Measurements from ENCODE around the gene PTPRN2.
"Not testable (repeated sequence)": the region's sequence is repeated elsewhere in the genome, so short reads cannot be mapped to it uniquely, and the experiment has no call there.

PTPRN2 gene

DNA sequence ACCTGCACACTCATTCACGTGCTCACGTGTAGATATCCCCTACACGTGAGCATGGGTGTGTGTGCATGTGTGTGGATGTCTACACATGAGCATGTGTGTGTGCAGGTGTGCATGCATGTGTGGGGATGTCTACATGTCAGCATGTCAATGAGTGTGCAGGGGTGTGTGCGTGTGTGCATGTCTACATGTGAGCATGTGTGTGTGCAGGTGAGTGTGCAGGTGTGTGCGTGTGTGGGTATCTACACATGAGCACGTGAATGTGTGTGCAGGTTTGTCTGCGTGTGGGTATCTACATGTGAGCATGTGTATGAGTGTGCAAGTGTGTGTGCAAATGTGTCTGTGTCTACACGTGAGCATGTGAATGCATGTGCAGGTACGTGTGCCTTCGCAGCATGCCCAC is 274.8 kb downstream of the PTPRN2 start:
- H3K4me3 ChIP-seq (ENCODE audit: low read depth, low read length), result no peak overlapping the region
- in situ Hi-C loops (cut with HindIII; ENCODE audit: low sequenced_read_pairs), result no loop called here
- TF ChIP-seq, protein P1, sequence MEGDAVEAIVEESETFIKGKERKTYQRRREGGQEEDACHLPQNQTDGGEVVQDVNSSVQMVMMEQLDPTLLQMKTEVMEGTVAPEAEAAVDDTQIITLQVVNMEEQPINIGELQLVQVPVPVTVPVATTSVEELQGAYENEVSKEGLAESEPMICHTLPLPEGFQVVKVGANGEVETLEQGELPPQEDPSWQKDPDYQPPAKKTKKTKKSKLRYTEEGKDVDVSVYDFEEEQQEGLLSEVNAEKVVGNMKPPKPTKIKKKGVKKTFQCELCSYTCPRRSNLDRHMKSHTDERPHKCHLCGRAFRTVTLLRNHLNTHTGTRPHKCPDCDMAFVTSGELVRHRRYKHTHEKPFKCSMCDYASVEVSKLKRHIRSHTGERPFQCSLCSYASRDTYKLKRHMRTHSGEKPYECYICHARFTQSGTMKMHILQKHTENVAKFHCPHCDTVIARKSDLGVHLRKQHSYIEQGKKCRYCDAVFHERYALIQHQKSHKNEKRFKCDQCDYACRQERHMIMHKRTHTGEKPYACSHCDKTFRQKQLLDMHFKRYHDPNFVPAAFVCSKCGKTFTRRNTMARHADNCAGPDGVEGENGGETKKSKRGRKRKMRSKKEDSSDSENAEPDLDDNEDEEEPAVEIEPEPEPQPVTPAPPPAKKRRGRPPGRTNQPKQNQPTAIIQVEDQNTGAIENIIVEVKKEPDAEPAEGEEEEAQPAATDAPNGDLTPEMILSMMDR (IDR thresholded peaks at IDR 0.05; ENCODE audit: low read depth, low read length, missing control alignments), result no peak
- no peak for DNase-seq (ENCODE audit: low read depth)

DNA sequence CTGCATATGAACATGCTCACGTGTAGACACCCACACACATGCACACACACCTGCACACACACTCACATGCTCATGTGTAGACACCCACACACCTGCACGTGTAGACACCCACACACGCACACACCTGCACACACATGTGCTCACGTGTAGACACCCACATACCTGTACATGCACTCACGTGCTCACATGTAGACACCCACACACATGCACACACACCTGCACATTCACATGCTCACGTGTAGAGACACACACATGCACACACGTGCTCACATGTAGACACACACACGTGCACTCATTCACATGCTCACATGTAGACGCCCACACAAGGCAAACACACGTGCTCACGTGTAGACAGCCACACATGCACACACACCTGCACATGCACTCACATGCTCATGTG is 275.8 kb downstream of the PTPRN2 start:
- no peak for DNase-seq (ENCODE audit: low read depth)
- in situ Hi-C loops (cut with HindIII; ENCODE audit: low sequenced_read_pairs), result no loop called here
- H3K4me3 ChIP-seq (ENCODE audit: low read depth, low read length), result no peak overlapping the region
- TF ChIP-seq, protein P1 (IDR thresholded peaks at IDR 0.05; ENCODE audit: low read depth, low read length, missing control alignments), result no peak

DNA sequence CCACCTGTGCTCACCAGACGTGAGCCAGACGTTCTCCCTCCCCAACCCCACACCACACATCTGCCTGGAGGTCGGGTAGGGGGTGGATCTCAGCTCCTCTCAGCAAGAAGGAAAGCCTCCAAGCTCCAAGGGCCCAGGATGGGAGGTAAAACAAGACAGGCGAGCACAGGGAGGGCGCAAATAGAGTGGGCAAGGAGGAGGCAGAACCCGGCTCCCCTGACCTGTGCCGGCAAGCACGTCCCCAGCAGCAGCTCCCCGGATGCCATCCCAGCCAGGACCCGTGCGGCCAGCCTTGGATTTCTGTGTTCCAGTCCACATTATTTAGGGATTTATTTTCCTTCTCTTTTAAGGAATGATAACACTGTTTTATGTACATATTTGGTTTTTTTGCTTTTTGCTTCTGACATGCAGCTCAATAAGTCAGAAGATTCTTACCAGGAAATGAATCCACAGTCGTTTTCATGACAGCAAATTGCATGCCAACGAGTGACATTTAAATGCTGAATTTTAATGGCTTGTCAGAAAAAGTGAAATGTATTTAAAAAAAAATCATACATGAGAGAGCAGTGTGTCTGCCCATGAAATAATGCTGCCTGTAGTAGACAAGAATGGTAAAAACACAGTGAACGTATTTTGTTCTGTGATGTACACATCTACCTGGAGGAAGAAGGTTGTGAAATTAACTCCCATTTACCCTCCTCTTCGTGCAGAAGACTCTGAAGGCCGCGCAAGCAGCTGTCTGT is 276.5 kb downstream of the PTPRN2 start:
- TF ChIP-seq, protein P1 (IDR thresholded peaks at IDR 0.05; ENCODE audit: low read depth, low read length, missing control alignments), result no peak
- in situ Hi-C loops (cut with HindIII; ENCODE audit: low sequenced_read_pairs), result no loop called here
- no peak overlapping the region for H3K4me3 ChIP-seq (ENCODE audit: low read depth, low read length)
- DNase-seq (ENCODE audit: low read depth), result no peak

DNA sequence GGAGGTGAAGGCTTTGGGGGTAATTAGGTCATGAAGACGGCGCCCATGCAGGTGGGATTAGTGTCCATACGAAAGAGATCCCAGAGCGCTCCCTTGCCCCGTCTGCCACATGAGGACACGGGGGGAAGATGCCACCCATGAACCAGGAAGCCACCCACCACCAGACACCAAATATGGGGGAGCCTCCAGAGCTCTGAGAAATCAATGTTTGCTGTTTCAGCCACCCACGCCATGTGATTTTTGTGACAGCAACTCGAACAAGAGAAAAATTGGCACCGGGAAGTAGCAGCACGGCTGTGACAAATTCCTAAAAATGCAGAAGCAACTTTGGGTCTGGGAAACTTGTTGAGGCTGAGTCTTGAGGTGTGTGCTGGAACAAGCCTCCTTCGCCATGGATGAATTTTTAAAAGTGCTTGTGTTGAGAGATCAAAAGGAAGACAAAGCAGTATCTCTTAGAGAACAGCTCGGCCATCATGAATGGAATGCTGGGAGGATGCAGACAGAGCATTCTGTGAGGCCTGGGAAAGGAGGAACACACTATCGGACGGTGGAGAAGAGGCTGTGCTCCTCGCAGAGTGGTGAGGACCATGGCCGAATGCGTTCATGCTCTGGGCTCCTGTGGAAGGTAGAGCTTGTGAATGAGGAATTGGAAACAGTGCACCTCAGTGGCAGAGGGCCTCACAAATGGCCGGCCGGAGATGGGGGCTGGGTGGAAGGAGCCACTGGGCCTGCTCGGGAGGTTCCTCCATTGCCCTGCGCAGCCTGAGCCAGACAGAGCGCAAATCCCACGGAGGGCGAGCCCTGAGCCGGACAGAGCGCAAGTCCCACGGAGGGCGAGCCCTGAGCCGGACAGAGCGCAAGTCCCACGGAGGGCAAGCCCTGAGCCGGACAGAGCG is 277.5 kb downstream of the PTPRN2 start:
- in situ Hi-C loops (cut with HindIII; ENCODE audit: low sequenced_read_pairs), result no loop called here
- no peak for DNase-seq (ENCODE audit: low read depth)
- TF ChIP-seq, protein P1 (IDR thresholded peaks at IDR 0.05; ENCODE audit: low read depth, low read length, missing control alignments), result no peak
- no peak overlapping the region for H3K4me3 ChIP-seq (ENCODE audit: low read depth, low read length)

DNA sequence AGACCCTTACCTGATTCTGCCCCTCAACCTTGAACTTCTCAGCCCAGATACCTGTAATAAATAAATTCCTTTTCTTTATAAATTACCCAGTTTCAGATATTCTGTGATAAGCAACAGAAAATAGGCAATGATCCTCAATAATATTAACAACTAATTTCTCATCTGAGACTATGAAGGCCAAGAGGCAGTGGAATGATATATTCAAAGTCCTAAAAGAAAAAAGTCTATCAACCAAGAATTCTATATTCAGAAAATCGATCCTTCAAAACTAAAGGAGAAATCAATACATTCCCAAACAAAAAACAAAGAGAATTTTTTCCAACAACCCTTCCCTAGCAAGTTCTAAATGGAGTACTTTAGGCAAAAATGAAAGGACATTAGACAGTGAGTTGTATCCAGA is 279.6 kb downstream of the PTPRN2 start:
- TF ChIP-seq, protein P1 (IDR thresholded peaks at IDR 0.05; ENCODE audit: low read depth, low read length, missing control alignments), result no peak
- in situ Hi-C loops (cut with HindIII; ENCODE audit: low sequenced_read_pairs), result no loop called here
- no peak for DNase-seq (ENCODE audit: low read depth)
- H3K4me3 ChIP-seq (ENCODE audit: low read depth, low read length), result no peak overlapping the region

DNA sequence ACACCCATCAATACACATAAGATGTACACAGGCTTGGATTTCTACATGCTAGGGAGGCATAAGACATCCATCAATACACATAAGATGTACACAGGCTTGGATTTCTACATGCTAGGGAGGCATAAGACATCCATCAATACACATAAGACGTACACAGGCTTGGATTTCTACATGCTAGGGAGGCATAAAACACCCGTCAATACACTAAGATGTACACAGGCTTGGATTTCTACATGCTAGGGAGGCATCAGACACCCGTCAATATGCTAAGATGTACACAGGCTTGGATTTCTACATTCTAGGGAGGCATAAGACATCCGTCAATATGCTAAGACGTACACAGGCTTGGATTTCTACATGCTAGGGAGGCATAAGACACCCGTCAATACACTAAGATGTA is 283.6 kb downstream of the PTPRN2 start:
- DNase-seq (ENCODE audit: low read depth); H3K4me3 ChIP-seq (ENCODE audit: low read depth, low read length); in situ Hi-C loops (cut with HindIII; ENCODE audit: low sequenced_read_pairs): not testable (repeated sequence)

DNA sequence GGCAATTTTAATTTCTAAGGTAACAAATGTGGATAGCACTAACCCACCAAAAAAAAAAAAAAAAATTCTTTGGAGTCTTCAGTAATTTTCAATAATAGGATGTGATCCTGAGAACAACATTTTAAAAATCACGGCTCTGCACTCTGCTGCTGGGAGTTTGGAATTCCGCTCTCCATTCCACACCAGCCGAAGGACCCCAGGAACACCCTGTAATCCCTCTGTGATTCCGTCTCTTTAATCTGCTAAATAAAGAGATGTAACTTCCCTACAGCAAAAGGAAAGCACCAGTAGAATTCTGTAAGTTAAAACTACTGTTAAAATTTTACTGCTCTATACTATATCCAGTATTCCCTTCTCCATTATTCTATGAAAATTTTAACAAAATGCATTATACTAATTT is 284.5 kb downstream of the PTPRN2 start:
- TF ChIP-seq, protein P1 (IDR thresholded peaks at IDR 0.05; ENCODE audit: low read depth, low read length, missing control alignments), result no peak
- no peak overlapping the region for H3K4me3 ChIP-seq (ENCODE audit: low read depth, low read length)
- DNase-seq (ENCODE audit: low read depth), result no peak
- in situ Hi-C loops (cut with HindIII; ENCODE audit: low sequenced_read_pairs), result no loop called here

All from astrocyte of the cerebellum (primary cell).